SK-N-SH (cell line): ENCODE results near the gene RNF187. TPM values are rescaled to one million over a fixed set of nuclear protein-coding genes. Genes with fewer than 3 reads are reported as not detected.

ENCODE experiments used
- CTCF ChIA-PET: fragments of 300-600, 350-600 bp; formaldehyde crosslinking; extraction: SDS; loops from one replicate; lab custom pipeline; 2021; lab: Yijun Ruan, JAX
- POLR2A ChIA-PET: fragments of 350-600 bp; sonication (Branson Sonifier 250); formaldehyde crosslinking; extraction: SDS; loops from one replicate; lab custom pipeline; 2020; ENCODE audit warnings: antibody characterized with exemption, inconsistent platforms; lab: Yijun Ruan, JAX
- DNase-seq: peaks from one replicate; pipeline ENCODE4 v3.0.0; 2012
- H2AFZ ChIP-seq: fragments of 200-600 bp; sonication (generic); 2 replicates; pipeline ENCODE4 v1.8.1; 2016; ENCODE audit warnings: antibody characterized with exemption, mild to moderate bottlenecking, low read depth
- H3F3A ChIP-seq: fragments of 200-600 bp; sonication (generic); replicated peaks from 2 replicates; pipeline ENCODE3; 2016; ENCODE audit warnings: antibody characterized with exemption, mild to moderate bottlenecking; ENCODE audit not compliant: insufficient read depth
- H3K27ac ChIP-seq, 2 experiments: fragments of 200-500 bp in 1 of 2; fragments of 200-600 bp in 1 of 2; sonication (Bioruptor generic) in 1 of 2; sonication (generic), shearing (Covaris generic) in 1 of 2; 2 replicates each; pipeline versions ENCODE4 v1.5.1 to v1.6.1; 2014 to 2016; ENCODE audit warnings: low read depth in 2 of 2, inconsistent platforms in 1 of 2, low read length in 1 of 2, mild to moderate bottlenecking in 1 of 2, mixed read lengths in 1 of 2
- H3K27me3 ChIP-seq: fragments of 200-600 bp; sonication (generic), shearing (Covaris generic); 2 replicates; pipeline ENCODE4 v1.6.1; 2016; ENCODE audit warnings: mixed run types; ENCODE audit not compliant: insufficient read depth
- H3K36me3 ChIP-seq, 2 experiments: fragments of 200-500 bp in 1 of 2; fragments of 200-600 bp in 1 of 2; sonication (Bioruptor generic) in 1 of 2; sonication (generic) in 1 of 2; replicated peaks in 1 of 2; 2 replicates each; pipeline versions ENCODE3 to v1.5.1; 2014 to 2016; ENCODE audit warnings: low read length in 1 of 2, mild to moderate bottlenecking in 1 of 2; ENCODE audit not compliant: insufficient read depth in 2 of 2, control insufficient read depth in 1 of 2
- H3K4me1 ChIP-seq, 2 experiments: fragments of 200-500 bp in 1 of 2; fragments of 200-600 bp in 1 of 2; sonication (Bioruptor generic) in 1 of 2; sonication (generic), shearing (Covaris generic) in 1 of 2; 2 replicates each; pipeline versions ENCODE4 v1.5.1 to v1.6.1; 2014 to 2016; ENCODE audit warnings: low read depth in 1 of 2, low read length in 1 of 2, mixed run types in 1 of 2; ENCODE audit not compliant: insufficient read depth in 2 of 2, control insufficient read depth in 1 of 2
- H3K4me2 ChIP-seq: fragments of 200-600 bp; sonication (generic), shearing (Covaris generic); 2 replicates; pipeline ENCODE4 v1.6.1; 2017; ENCODE audit warnings: mixed run types
- H3K4me3 ChIP-seq, 2 experiments: fragments of 200-500 bp in 1 of 2; fragments of 200-600 bp in 1 of 2; sonication (Bioruptor generic) in 1 of 2; sonication (generic), shearing (Covaris generic) in 1 of 2; 2 replicates each; pipeline versions ENCODE4 v1.5.1 to v1.8.1; 2014 to 2016; ENCODE audit warnings: low read depth in 2 of 2, inconsistent platforms in 1 of 2, low read length in 1 of 2, mild to moderate bottlenecking in 1 of 2, mixed read lengths in 1 of 2, moderate library complexity in 1 of 2
- H3K79me2 ChIP-seq: fragments of 200-600 bp; sonication (generic); 2 replicates; pipeline ENCODE4 v1.8.1; 2017; ENCODE audit warnings: mild to moderate bottlenecking; ENCODE audit not compliant: insufficient read depth
- H3K9ac ChIP-seq: fragments of 200-600 bp; sonication (generic); 2 replicates; pipeline ENCODE4 v1.6.1; 2017; ENCODE audit warnings: mixed run types
- H3K9me2 ChIP-seq: fragments of 200-600 bp; sonication (generic); 2 replicates; pipeline ENCODE4 v1.6.1; 2017; ENCODE audit warnings: mixed run types
- H3K9me3 ChIP-seq: fragments of 200-600 bp; sonication (generic); 2 replicates; pipeline ENCODE4 v1.6.1; 2017; ENCODE audit warnings: mixed run types, mild to moderate bottlenecking, moderate library complexity
- H4K20me1 ChIP-seq: fragments of 200-600 bp; sonication (generic); 2 replicates; pipeline ENCODE4 v1.6.1; 2017; ENCODE audit warnings: mild to moderate bottlenecking, mixed run types; ENCODE audit not compliant: insufficient read depth
- CHD2 ChIP-seq: fragments of 150-350 bp; IDR thresholded peaks from 2 replicates; pipeline ENCODE4 v1.6.1; 2018; ENCODE audit warnings: low read length; ENCODE audit not compliant: partially characterized antibody
- ELF1 ChIP-seq: IDR thresholded peaks from 2 replicates; pipeline ENCODE4 v1.4.0; 2012
- EZH2phosphoT487 ChIP-seq: fragments of 200-600 bp; sonication (generic); IDR thresholded peaks from 2 replicates; pipeline ENCODE4 v1.6.1; 2017; ENCODE audit warnings: low read depth, mixed run types, mild to moderate bottlenecking, antibody characterized with exemption, moderate library complexity, borderline replicate concordance
- FOXJ3 ChIP-seq: sonication (generic); formaldehyde crosslinking; IDR thresholded peaks from 2 replicates; pipeline ENCODE4 v1.5.1; 2020; ENCODE audit warnings: mild to moderate bottlenecking, missing genetic modification reagents
- FOXM1 ChIP-seq: IDR thresholded peaks from 2 replicates; pipeline ENCODE4 v1.4.0; 2012; ENCODE audit warnings: low read depth, mild to moderate bottlenecking
- MXI1 ChIP-seq: IDR thresholded peaks from 2 replicates; pipeline ENCODE4 v1.6.1; 2012; ENCODE audit warnings: mild to moderate bottlenecking, low read depth, low read length, improper control_type of control experiment
- NRF1 ChIP-seq: IDR thresholded peaks from 2 replicates; pipeline ENCODE4 v1.6.1; 2012; ENCODE audit warnings: low read depth, mild to moderate bottlenecking, low read length
- POLR2AphosphoS5 ChIP-seq: IDR thresholded peaks from 2 replicates; pipeline ENCODE4 v1.6.1; 2012; ENCODE audit warnings: low read depth, low read length
- RCOR1 ChIP-seq: fragments of 150-350 bp; IDR thresholded peaks from 2 replicates; pipeline ENCODE4 v1.6.1; 2017; ENCODE audit warnings: antibody characterized with exemption, low read length
- RFX5 ChIP-seq: IDR thresholded peaks from 2 replicates; pipeline ENCODE4 v1.6.1; 2012; ENCODE audit warnings: mild to moderate bottlenecking, improper control_type of control experiment, low read length
- SIN3A ChIP-seq: IDR thresholded peaks from 2 replicates; pipeline ENCODE4 v1.6.1; 2012; ENCODE audit warnings: low read depth, mild to moderate bottlenecking, low read length, moderate library complexity, borderline replicate concordance
- TAF1 ChIP-seq: IDR thresholded peaks from 2 replicates; pipeline ENCODE4 v1.6.1; 2012; ENCODE audit warnings: low read depth, mild to moderate bottlenecking, low read length, moderate library complexity, borderline replicate concordance
- WGBS: methylation state at CpG from one replicate; pipeline ENCODE4 v1.1.6; 2017; ENCODE audit warnings: low lambda C conversion rate; 5-methylcytosine and 5-hydroxymethylcytosine counted together
- polyA plus RNA-seq, 3 experiments: library from polyadenylated mRNA; depleted of rRNA; stranded (reverse); fragments of >200 nt; gene quantifications; 2 replicates each; pipeline ENCODE4 v1.2.3, GENCODE V29; 2012
- TF ChIP-seq, protein P1 (sequence below): fragments of 200-600 bp; sonication (generic); IDR thresholded peaks from 2 replicates; pipeline ENCODE4 v1.6.1; 2017; ENCODE audit warnings: antibody characterized with exemption, mild to moderate bottlenecking, moderate library complexity
- TF ChIP-seq, protein P2 (sequence below): fragments of 150-350 bp; IDR thresholded peaks from 2 replicates; pipeline ENCODE4 v1.6.1; 2016; ENCODE audit warnings: mild to moderate bottlenecking, low read depth, low read length

The RNF187 gene
- polyA plus RNA-seq, 1 of the 3 experiments (the other 2 are of a cell fraction): 71.1 TPM

DNA sequence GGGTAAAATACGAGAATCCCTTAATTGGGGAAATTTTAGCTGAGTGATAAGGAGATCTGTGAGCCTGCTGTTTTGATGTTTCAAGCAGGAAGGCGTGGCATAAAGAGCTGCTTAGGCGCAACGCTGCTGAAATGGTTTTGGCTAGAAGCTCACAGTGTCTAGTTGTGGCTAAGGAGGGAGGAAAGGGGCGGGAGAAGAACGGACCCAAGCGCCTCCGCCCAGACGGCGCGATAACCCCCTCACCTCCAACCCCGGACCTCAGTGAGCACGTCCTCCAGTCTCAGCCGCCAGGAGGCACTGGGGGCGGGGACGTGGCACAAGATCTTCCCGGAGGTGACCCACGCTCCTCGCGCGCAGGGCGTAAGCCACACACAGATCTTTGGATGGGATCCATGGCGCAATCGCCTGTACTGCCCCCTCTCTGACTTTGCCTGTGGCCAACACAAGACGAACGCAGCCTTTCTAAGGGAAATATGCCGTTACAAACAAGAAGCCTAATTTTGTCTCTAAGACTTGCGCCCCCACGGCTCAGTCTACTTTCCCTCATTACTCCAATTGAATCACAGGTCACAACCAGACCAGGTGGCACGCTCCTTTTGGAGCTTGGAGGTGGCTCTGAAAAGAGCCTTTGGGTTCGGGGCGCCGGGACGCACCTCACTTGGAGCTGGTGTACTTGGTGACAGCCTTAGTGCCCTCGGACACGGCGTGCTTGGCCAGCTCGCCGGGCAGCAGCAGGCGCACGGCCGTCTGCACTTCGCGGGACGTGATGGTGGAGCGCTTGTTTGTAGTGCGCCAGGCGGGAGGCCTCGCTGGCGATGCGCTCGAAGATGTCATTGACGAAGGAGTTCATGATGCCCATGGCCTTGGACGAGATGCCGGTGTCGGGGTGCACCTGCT lies 23.4 kb upstream of the RNF187 start (continued):
- TF ChIP-seq, protein P1, sequence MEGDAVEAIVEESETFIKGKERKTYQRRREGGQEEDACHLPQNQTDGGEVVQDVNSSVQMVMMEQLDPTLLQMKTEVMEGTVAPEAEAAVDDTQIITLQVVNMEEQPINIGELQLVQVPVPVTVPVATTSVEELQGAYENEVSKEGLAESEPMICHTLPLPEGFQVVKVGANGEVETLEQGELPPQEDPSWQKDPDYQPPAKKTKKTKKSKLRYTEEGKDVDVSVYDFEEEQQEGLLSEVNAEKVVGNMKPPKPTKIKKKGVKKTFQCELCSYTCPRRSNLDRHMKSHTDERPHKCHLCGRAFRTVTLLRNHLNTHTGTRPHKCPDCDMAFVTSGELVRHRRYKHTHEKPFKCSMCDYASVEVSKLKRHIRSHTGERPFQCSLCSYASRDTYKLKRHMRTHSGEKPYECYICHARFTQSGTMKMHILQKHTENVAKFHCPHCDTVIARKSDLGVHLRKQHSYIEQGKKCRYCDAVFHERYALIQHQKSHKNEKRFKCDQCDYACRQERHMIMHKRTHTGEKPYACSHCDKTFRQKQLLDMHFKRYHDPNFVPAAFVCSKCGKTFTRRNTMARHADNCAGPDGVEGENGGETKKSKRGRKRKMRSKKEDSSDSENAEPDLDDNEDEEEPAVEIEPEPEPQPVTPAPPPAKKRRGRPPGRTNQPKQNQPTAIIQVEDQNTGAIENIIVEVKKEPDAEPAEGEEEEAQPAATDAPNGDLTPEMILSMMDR: peak; percentile 37
- TF ChIP-seq, all 33 proteins: peak for 6

GRCh38 chr1:228464487-228464983 lies 22.6 kb upstream of the RNF187 start:
- Histone ChIP-seq H3K4me3 (peak overlapping the region; percentile 65 to 68), H3F3A (peaks cover 21% of the 10 kb centered on the region), H3K36me3 (no peaks in the 10 kb centered on the region), H4K20me1 (no peaks in the 10 kb centered on the region), H2AFZ (peak overlapping the region; percentile 92), H3K4me2 (peak overlapping the region; percentile 86), H3K9me3 (no peaks in the 10 kb centered on the region), H3K9ac (peak overlapping the region; percentile 66; the same call in 1 of the 2 replicates), H3K4me1 (peaks cover 0 to 19% of the 10 kb centered on the region in 2 experiments; a peak in 2 of 4 replicates), H3K9me2 (no peaks in the 10 kb centered on the region), H3K79me2 (no peaks in the 10 kb centered on the region), H3K27me3 (no peaks in the 10 kb centered on the region), H3K27ac (peak overlapping the region in 1 of 2 experiments; percentile 95; a peak in 2 of 4 replicates)
- TF ChIP-seq RFX5 (peak; percentile 78), RCOR1 (0 out of 2 replicates have a peak, but pooled peaks have one; percentile 36), NRF1 (peak; percentile 69), TAF1 (peak; percentile 50; the same call in 1 of the 2 replicates), SIN3A (peak; percentile 93), POLR2AphosphoS5 (peak; percentile 75), ELF1 (no peak), MXI1 (peak; percentile 92), FOXJ3 (CRISPR knock-in tag) (no peak), EZH2phosphoT487 (no peak), FOXM1 (peak; percentile 55; the same call in 1 of the 2 replicates), CHD2 (peak; percentile 46)
- TF ChIP-seq, protein P1: no peak
- TF ChIP-seq, protein P2, sequence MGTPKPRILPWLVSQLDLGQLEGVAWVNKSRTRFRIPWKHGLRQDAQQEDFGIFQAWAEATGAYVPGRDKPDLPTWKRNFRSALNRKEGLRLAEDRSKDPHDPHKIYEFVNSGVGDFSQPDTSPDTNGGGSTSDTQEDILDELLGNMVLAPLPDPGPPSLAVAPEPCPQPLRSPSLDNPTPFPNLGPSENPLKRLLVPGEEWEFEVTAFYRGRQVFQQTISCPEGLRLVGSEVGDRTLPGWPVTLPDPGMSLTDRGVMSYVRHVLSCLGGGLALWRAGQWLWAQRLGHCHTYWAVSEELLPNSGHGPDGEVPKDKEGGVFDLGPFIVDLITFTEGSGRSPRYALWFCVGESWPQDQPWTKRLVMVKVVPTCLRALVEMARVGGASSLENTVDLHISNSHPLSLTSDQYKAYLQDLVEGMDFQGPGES: peak; percentile 60
- WGBS: 28% methylated on average over 31 of the region's 33 CpGs
- CTCF ChIA-PET: interaction anchor here (0.7 to 1.9 kb wide), 8 partner anchors 8 to 251 kb away, joined by 3 to 10 read pairs (median 4); partner anchors contain the start of gene RNF187
- POLR2A ChIA-PET: interaction anchor here (0.6 to 2.4 kb wide), 4 partner anchors 13 to 324 kb away, joined by 3 to 6 read pairs (median 4); partner anchors contain the start of gene TRIM11
- DNase-seq: peak; percentile 93
